ENCODE results near the gene LRRC25. TPM values are rescaled to one million over a fixed set of nuclear protein-coding genes. Genes with fewer than 3 reads are reported as not detected.

LRRC25 gene
- total and polyA plus RNA-seq, 7 donors, result 0.65 to 5.2 (median 2.3) TPM

DNA sequence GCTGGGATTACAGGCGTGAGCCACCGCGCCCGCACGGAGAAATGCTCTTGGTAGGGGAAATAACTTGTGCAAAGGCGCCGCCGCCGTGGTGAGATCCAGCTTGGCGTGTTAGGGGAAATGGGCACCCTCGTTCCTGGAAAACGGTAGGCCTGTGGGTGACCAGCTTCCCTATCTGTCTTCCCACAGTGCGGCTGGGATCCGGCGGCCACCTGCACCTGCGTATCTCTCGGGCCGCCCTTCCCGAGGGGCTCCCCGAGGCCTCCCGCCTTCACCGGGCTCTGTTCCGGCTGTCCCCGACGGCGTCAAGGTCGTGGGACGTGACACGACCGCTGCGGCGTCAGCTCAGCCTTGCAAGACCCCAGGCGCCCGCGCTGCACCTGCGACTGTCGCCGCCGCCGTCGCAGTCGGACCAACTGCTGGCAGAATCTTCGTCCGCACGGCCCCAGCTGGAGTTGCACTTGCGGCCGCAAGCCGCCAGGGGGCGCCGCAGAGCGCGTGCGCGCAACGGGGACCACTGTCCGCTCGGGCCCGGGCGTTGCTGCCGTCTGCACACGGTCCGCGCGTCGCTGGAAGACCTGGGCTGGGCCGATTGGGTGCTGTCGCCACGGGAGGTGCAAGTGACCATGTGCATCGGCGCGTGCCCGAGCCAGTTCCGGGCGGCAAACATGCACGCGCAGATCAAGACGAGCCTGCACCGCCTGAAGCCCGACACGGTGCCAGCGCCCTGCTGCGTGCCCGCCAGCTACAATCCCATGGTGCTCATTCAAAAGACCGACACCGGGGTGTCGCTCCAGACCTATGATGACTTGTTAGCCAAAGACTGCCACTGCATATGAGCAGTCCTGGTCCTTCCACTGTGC lies 9.1 kb downstream of the LRRC25 start:
- peaks cover 0 to 6% (median 3%) of the 10 kb centered on the region in 3 donors for H3K27me3 ChIP-seq (ENCODE audit: insufficient read depth in 3 of 3, low read length in 2 of 3)
- H3K36me3 ChIP-seq (ENCODE audit: insufficient read depth in 1 of 2, low read depth in 1 of 2), result no peaks in the 10 kb centered on the region
- 7 to 9% (median 9%) methylated on average over 75 to 86 of the region's 86 CpGs for WGBS, 3 donors
- peak overlapping the region; percentile 59 for H3K4me3 ChIP-seq
- ATAC-seq (peak; percentile 91 to 94 (median 92)), DNase-seq (peak; percentile 84 to 92)
- no peaks in the 10 kb centered on the region for H3K9me3 ChIP-seq
- intact Hi-C loops (cut with DNase I), result loop anchor here (2.0 kb wide), 1 partner anchor 22 kb away; no protein-coding TSS in a partner anchor
- H3K27ac ChIP-seq, result peak overlapping the region; percentile 50
- TF ChIP-seq, protein P1, sequence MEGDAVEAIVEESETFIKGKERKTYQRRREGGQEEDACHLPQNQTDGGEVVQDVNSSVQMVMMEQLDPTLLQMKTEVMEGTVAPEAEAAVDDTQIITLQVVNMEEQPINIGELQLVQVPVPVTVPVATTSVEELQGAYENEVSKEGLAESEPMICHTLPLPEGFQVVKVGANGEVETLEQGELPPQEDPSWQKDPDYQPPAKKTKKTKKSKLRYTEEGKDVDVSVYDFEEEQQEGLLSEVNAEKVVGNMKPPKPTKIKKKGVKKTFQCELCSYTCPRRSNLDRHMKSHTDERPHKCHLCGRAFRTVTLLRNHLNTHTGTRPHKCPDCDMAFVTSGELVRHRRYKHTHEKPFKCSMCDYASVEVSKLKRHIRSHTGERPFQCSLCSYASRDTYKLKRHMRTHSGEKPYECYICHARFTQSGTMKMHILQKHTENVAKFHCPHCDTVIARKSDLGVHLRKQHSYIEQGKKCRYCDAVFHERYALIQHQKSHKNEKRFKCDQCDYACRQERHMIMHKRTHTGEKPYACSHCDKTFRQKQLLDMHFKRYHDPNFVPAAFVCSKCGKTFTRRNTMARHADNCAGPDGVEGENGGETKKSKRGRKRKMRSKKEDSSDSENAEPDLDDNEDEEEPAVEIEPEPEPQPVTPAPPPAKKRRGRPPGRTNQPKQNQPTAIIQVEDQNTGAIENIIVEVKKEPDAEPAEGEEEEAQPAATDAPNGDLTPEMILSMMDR (IDR thresholded peaks at IDR 0.05), result peak; percentile 100
- H3K4me1 ChIP-seq, result peaks cover 8% of the 10 kb centered on the region

DNA sequence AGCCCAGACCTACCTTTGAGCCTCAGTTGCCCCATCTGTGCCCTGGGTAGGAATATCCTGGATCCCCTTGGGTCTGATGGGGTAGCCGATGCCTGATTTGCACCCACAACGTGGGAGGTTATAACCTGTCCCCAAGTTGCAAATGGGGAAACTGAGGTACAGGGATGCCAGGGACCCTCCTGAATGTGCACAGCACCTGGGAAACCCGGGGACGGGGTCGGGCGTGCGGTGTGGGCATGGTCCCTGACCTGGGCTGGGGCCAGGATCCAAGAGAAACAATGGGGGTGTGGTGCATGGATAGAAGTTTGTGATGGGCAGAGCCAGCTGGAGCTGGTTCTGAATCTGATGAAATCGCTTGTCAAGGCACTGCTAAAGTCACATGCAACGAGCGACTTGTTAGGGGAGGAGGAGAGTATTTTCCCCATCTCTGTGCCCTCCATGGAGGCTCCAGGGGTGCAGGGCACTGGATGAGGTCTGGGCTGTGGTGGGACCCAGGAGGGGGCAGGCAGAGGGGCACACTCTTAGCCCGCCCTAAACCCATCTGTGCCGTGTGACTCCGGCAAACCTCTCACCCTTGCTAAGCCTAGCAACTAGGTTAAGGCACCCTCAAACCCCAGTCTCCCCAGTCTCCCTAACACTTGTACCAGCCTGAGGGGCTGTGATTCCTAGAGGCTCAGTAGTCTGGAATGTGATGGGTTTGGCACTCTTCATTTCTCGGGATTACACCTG lies 10.7 kb downstream of the LRRC25 start:
- no peak overlapping the region for H3K27ac ChIP-seq
- no peaks in the 10 kb centered on the region for H3K36me3 ChIP-seq (ENCODE audit: insufficient read depth in 1 of 2, low read depth in 1 of 2)
- peaks cover 0 to 6% (median 3%) of the 10 kb centered on the region in 3 donors for H3K27me3 ChIP-seq (ENCODE audit: insufficient read depth in 3 of 3, low read length in 2 of 3)
- no peaks in the 10 kb centered on the region for H3K9me3 ChIP-seq
- intact Hi-C loops (cut with DNase I), result no loop called here
- TF ChIP-seq, protein P1 (IDR thresholded peaks at IDR 0.05), result no peak
- peak overlapping the region; percentile 59 for H3K4me3 ChIP-seq
- 50 to 62% (median 52%) methylated on average over 14 of the region's 14 CpGs for WGBS, 3 donors
- ATAC-seq (peak in 1 of 4 donors; percentile 15), DNase-seq (no peak)
- peaks cover 8% of the 10 kb centered on the region for H3K4me1 ChIP-seq

DNA sequence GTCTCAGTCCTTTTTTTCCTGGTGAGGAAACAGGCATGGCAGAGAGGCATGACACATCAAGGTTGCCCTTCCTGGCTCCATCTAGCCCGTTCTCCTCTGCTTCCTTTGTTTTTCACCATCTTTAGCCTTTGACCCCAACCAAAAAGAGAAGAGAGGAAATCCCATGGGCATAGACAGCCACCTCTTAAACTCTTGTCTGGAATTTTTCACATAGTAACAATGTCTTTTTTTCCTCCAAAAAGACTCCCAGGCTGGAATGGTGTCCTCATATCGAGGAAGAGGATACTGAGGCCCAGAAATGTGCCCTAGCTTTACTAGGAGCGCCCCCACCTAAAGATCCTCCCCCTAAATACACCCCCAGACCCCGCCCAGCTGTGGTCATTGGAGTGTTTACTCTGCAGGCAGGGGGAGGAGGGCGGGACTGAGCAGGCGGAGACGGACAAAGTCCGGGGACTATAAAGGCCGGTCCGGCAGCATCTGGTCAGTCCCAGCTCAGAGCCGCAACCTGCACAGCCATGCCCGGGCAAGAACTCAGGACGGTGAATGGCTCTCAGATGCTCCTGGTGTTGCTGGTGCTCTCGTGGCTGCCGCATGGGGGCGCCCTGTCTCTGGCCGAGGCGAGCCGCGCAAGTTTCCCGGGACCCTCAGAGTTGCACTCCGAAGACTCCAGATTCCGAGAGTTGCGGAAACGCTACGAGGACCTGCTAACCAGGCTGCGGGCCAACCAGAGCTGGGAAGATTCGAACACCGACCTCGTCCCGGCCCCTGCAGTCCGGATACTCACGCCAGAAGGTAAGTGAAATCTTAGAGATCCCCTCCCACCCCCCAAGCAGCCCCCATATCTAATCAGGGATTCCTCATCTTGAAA lies 11.5 kb downstream of the LRRC25 start, which contains the start of gene GDF15:
GDF15 (plus strand) TSS at position 484 of the 868 bp plus-strand sequence; CDS start at position 516, 32 bp downstream.
- TF ChIP-seq, protein P1 (IDR thresholded peaks at IDR 0.05), result peak; percentile 28
- WGBS, 3 donors, result 31 to 43% (median 32%) methylated on average over 33 of the region's 33 CpGs
- intact Hi-C loops (cut with DNase I), result no loop called here
- H3K9me3 ChIP-seq, result no peaks in the 10 kb centered on the region
- H3K4me1 ChIP-seq, result peaks cover 8% of the 10 kb centered on the region
- ATAC-seq (peak; percentile 15 to 34 (median 24)), DNase-seq (peak; percentile 59 to 67)
- no peaks in the 10 kb centered on the region for H3K36me3 ChIP-seq (ENCODE audit: insufficient read depth in 1 of 2, low read depth in 1 of 2)
- H3K27ac ChIP-seq, result no peak within 1 kb of the TSS
- H3K4me3 ChIP-seq, result peak within 1 kb of the TSS; percentile 59
- peaks cover 0 to 6% (median 3%) of the 10 kb centered on the region in 3 donors for H3K27me3 ChIP-seq (ENCODE audit: insufficient read depth in 3 of 3, low read length in 2 of 3)

DNA sequence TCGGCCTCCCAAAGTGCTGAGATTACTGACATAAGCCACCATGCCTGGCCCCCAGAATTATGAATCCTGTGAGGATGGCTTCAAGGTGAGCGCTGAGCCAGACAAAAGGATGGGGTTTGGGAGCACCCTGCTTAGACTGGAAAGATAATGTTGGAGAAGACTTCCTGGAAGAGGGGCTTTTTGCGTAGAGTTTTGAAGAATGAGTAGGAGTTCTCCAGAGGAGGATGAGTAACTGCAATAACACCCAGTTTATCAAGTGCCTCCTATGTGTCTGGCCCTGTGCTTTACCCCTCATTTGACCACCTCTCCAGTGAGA lies 12.1 kb downstream of the LRRC25 start:
- intact Hi-C loops (cut with DNase I), result no loop called here
- ATAC-seq (no peak), DNase-seq (no peak)
- whole genome bisulfite sequencing, 3 donors, result 94 to 97% (median 95%) methylated on average over 3 of the region's 3 CpGs
- H3K36me3 ChIP-seq (ENCODE audit: insufficient read depth in 1 of 2, low read depth in 1 of 2), result no peaks in the 10 kb centered on the region
- no peaks in the 10 kb centered on the region for H3K9me3 ChIP-seq
- peaks cover 0 to 6% (median 3%) of the 10 kb centered on the region in 3 donors for H3K27me3 ChIP-seq (ENCODE audit: insufficient read depth in 3 of 3, low read length in 2 of 3)
- no peak overlapping the region for H3K27ac ChIP-seq
- peaks cover 14% of the 10 kb centered on the region for H3K4me1 ChIP-seq
- TF ChIP-seq, protein P1 (IDR thresholded peaks at IDR 0.05), result no peak
- H3K4me3 ChIP-seq, result no peak overlapping the region

Measured in psoas muscle (tissue), 8 donors.